GF-D8 (cell line): Measurements from ENCODE around the gene MAP2K5.

ENCODE experiments used
- DNase-seq: peaks from one replicate; lab custom pipeline; 2025; lab: John Stamatoyannopoulos, UW

MAP2K5 gene

GRCh38 chr15:67542420-67543347 is at the start of gene MAP2K5:
Gene MAP2K5, plus strand, starts transcription at chr15:67542703. Its CDS starts 633 bp downstream, at chr15:67543336.
- peak; percentile 53 for DNase-seq

DNA sequence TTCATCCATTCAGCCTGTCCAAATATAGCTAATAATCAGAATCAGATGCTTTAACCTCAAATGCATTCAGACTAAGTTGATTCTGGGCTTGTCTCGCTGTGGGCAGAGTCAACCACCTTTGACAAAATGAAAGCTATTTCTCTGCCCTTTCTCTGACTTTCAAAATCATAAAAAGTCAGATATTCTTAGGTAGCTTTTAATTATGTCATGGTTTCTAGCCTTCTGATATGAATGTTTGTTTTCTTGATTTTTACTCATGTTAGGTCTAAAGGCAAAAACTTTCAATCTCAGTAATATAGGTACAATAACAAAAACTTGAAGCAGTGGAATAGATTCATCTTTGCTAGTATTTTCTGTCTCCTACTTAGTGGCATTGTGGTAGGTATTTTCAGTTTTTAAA is 46.9 kb upstream of the MAP2K5 start:
- no peak for DNase-seq

- DNase-seq = peak; percentile 18
These were observed 41.2 kb upstream of the MAP2K5 start for GRCh38 chr15:67501177-67501835.

- no peak for DNase-seq
These were observed 40.6 kb upstream of the MAP2K5 start for GRCh38 chr15:67501836-67502461.

GRCh38 chr15:67504056-67504455 is 38.4 kb upstream of the MAP2K5 start:
- no peak for DNase-seq

DNA sequence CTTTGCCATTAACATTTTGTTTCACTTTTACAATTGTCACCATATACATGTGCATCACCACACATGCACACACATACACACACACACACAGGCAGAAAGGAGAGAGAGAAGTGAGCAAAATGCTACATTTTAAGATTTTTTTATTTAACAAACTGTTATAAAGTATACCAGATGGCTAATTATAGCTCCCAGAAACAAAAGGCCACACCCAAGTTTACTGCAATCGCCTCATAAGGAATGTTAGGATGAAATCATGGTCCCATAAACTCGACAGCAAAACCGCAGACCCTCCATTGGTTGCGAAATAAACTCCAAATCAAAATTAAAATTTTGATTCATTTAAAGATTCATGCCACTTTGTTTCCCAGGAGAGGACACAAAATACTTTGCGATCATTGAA is 37.7 kb upstream of the MAP2K5 start:
- no peak for DNase-seq

- DNase-seq = no peak
These were observed 36.6 kb upstream of the MAP2K5 start for GRCh38 chr15:67505675-67506572.

GRCh38 chr15:67506775-67507747 is 35.4 kb upstream of the MAP2K5 start:
- no peak for DNase-seq

DNA sequence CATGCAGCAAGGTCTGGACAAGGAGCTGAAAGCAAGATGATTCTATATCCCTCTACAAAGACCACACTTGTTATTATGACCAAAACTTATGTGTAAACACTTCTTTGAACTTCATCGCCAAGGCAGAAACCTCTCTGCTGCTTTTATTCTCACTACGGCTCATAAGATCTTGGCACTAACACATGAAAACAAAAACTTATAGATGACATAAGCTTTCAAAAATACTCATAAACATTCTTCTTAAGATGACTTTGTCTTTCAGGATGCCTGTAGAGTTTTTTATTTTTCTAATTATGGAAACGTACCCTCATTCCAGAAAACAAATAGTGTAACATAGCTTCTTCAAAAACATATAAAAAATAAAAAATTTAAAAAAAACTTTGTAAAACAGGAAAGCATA is 34.1 kb upstream of the MAP2K5 start:
- no peak for DNase-seq

DNA sequence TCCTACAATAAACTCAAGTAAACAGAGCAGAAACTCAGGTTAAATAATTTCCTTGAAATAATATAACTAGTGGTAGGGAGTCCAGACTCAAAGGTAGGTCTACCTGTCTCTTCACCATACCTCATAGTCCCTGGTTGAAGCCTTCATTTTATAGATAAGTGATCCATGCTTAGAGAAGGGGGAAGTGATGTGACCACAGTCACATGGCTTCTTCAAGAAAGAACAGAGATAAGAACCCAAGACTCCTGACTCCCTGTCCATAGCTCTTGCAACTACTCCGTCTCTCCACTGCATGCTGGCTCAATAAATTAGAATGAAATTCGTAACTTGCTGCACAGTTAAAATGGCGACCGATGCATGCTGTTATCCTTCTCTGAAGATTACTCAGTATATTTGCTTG is 32.6 kb upstream of the MAP2K5 start:
- DNase-seq = peak; percentile 53

GRCh38 chr15:67510597-67511190 is 31.8 kb upstream of the MAP2K5 start:
- no peak for DNase-seq

DNA sequence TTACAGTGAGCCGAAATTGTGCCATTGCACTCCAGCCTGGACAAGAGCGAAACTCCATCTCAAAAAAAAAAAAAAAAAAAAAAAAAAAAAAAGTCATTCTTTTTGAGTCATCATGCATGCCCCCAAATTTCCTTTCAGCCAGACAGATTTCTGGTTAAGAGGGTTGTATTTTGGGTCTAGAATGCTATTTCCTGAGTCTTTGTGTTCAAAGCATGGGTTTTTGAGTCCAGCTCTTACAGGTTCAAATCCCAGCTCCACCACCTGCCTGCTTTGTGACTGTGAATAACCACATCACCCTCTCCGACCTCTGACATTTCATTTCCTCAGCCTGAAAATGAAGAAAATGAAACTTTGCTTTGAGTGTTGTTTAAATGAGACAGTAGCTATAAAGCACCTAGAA is 30.9 kb upstream of the MAP2K5 start:
- no peak for DNase-seq

GRCh38 chr15:67512140-67512539 is 30.4 kb upstream of the MAP2K5 start:
- DNase-seq = no peak

DNA sequence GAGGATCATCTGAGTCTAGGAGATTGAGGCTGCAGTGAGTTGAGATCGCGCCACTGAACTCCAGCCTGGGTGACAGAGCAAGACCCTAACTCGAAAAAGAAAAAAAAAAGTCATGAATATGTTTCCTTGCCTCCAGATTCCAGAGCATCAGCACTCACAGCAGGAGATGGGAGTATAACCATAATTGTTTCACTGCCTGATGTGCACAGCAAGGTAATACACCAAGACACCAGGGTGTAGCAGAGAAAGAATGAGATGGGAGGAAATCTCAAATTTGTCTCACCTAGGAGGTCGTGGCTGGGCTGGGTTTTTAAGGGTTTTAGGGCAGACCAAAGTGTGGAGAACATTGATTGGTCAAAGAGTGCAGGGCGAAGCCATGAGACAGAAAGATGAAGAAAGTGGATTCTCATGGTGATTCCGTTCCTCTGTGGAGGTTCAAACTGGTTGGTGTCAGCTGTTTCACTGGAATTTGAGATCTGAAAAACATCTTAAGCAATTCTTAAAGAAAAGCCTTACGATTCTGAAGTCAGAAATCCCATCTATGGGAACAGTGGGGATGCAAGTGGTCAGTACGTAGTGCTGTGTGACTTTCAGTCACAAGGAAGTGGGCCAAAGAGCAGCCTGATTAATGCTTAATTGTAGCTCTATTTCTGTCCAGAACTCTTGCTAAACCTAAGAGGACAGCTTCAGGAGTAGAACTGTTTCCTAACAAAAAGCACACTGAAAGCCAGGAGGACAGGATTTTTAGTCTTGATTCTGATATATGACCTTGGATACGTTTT is 29.4 kb upstream of the MAP2K5 start:
- DNase-seq = no peak

DNA sequence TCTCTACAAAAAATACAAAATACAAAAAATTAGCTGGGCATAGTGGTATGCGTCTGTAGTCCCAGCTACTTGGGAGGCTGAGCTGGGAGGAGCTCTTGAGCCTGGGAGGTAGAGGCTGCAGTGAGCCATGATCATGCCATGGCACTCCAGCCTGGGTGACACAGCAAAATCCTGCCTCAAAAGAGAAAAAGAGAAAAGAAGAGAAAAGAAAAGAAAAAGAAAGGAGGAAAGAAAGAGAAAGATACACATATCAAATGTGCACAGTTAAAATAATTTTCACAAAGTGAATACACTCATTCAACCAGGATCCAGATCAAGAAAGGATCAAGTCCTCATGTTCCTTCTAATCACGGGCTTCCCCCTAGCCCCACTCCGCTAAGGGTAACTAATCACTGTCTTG is 27.4 kb upstream of the MAP2K5 start:
- no peak for DNase-seq

DNA sequence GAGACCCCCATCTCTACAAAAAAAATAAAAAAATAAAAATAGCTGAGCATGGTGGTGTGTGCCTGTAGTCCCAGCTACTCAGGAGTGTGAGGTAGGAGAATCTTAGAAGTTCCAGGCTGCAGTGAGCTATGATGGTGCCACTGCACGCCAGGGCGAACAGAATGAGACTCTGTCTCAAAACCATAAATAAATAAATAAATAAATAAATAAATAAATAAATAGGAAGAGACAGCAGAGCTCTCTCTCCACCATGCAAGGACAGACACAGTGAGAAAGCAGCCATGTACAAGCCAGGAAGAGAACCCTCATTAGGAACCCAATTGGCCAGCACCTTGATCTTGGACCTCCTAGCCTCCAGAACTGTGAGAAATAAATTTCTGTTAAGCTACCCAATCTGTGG is 26.9 kb upstream of the MAP2K5 start:
- DNase-seq = no peak

DNA sequence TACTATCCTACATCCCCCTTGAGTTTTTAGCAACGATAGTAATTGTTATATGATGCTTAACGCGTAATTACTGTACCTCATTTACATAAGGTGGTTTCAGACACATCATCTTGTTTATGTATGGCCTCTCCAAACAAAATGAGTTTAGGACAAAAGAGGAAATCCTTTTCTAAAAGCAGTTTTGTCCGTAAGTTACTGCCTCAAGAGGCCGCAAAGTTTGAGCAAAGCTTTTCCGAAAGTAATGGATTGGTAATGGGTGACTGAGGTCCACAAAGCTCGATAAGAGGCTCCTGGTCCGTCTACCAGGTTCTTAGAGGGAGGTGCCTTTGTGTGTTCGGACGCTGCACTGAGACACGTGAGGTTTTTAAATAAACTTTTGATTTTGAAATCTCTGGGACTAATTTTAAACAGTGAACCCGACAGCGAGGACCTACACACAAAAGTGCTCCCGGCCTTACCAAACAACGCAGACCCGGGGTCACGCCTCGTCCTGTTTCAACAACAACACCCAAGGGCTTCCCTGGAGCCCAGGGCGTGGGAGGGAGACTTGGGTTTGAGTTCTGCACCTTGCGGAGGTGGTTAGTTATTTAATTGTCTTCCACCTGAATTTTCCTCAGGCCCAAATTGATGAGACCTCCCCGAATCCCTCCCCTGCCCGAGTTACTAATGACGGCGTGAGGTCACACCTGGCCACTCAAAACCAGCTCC is 22.0 kb upstream of the MAP2K5 start:
- no peak for DNase-seq

- DNase-seq = peak; percentile 66
These were observed 21.3 kb upstream of the MAP2K5 start, which contains the start of gene C15orf61 for GRCh38 chr15:67521029-67521782. Gene C15orf61, plus strand, starts transcription at chr15:67521131. Its CDS starts 118 bp downstream, at chr15:67521249.
